Loucy (cell line): ENCODE data around the gene TTLL7.

Experiments used
- CTCF ChIP-seq: fragments of 200-600 bp; sonication (generic); conservative IDR thresholded peaks from 2 replicates; pipeline ENCODE4 v1.5.1; 2014; ENCODE audit warnings: mild to moderate bottlenecking, antibody characterized with exemption, low read length
- EZH2phosphoT487 ChIP-seq: fragments of 200-600 bp; IDR thresholded peaks from 2 replicates; pipeline ENCODE4 v1.6.1; 2018; ENCODE audit warnings: antibody characterized with exemption, mild to moderate bottlenecking, moderate library complexity, borderline replicate concordance

GRCh38 chr1:83958704-83959103 is 40.2 kb downstream of the TTLL7 start:
- TF ChIP-seq CTCF = no peak
- no peak for TF ChIP-seq EZH2phosphoT487
